ENCODE measurements around the gene GTPBP4.

The GTPBP4 gene

GRCh38 chr10:968546-969199 lies 19.6 kb upstream of the GTPBP4 start:
- no peak for DNase-seq

- DNase-seq, result no peak
Observed at GRCh38 chr10:969473-970150, 18.6 kb upstream of the GTPBP4 start.

GRCh38 chr10:970311-971149 lies 17.7 kb upstream of the GTPBP4 start:
- no peak for DNase-seq

GRCh38 chr10:971150-971542 lies 17.1 kb upstream of the GTPBP4 start:
- DNase-seq, result no peak

DNA sequence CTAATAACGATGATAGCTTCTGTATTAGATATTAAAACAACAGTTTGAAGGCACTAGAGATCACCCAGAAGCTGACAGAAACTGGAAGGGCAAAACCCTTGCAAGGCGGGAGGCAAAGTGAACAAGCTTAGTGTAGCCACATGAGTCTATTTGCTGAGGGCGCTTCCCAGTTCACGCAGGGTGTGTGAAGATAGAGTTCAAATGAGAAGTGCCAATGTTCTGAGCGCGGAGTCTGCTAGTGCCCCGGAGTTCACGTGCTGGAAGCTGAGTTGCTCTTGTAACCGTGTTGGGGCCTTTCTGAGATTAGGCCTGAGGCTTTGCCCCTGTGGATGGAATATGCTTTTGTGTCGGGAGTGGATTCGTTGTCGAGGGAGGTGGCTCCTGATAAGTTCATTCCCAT lies 16.6 kb upstream of the GTPBP4 start:
- DNase-seq, result no peak

DNA sequence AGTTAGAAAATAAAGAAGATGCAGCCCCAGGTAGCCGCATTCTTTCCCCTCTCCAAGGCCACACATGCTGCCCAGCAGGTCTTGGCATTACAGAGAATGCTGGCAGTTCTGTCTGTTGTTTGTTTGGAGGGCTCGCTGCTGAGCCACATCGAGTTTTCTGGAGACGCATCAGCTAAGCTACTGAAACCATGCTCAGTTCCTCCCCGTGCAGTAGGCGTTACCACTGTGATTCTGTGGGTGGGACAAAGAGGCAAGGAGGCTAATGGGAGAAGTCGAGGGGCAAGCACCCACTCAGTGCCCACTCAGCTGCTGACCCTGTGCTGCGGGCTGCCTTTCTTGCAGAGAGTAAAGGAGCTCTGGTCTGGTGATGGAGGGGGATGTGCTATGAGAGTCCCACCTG lies 15.5 kb upstream of the GTPBP4 start:
- no peak for DNase-seq

DNA sequence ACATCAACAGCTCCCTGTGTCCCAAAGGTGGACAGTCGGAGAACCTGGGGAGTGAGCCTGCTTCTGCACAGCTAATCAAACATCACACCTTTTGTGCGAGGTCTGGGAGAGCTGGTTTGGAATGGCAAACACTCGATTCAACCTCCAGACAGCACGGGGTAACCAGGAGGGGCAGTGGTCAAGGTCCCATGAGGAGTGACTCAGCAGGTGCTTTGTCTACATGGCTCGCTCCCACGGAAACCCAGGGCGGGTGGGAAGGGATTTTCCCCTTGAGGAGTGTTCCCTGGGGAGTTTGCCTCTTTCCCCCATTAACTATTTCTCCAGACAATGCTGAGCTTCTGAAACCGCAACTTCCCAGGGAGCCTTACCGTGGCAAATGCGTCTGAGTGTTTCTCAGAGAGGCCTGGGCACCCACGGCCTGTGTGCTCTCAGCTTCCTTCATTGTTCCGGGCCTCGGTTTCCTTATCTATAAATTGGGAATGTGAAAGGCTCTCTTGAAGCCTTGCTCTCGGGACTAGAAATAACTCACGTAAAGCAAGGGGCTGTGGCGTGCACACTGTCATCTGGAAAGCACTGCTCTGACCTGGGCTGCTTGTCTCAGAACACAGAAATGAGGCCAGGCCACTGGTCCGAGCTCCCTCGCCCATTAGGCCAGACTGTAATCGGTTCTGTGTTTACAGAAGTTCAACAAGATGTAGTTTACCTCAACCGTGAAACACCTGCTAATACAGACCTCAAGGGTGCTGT lies 14.0 kb upstream of the GTPBP4 start:
- DNase-seq, result no peak

DNA sequence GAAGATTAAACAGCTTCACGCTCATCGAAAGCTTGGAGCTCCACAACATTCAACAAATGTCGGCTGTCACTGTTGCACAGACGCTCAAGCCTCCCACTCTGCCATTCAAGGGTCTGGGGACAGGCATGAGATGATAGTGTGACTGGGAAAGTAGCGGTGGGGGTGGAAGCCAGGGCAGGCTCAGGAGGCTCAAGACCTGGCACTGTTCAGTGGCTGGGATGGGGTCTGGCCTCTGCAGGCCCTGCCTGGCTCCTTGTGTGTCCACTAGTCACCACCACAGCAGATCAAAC lies 13.5 kb upstream of the GTPBP4 start:
- no peak for DNase-seq

- DNase-seq, result no peak
Observed at GRCh38 chr10:976316-976715, 11.9 kb upstream of the GTPBP4 start.

GRCh38 chr10:978826-979421 lies 9.3 kb upstream of the GTPBP4 start:
- no peak for DNase-seq

- no peak for DNase-seq
Observed at GRCh38 chr10:980468-981093, 7.7 kb upstream of the GTPBP4 start.

DNA sequence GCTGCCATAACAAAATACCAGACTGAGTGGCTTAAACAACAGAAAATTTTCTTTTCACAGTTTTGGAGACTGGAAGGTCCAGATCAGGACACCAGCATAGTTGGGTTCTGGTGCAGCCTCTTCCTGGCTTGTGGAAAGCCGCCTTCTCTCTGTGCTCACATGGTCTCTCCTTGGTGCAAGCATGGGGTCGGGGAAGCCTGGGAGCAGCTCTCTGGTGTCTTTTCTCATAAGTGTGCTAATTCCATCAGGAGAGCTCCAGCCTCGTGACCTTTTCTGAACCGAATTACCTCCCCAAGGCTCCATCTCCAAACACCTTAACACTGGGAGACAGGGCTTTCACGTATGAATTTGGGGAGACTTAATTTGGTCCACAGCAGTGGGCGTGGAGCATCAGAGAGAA lies 4.8 kb upstream of the GTPBP4 start:
- no peak for DNase-seq

- no peak for DNase-seq
Observed at GRCh38 chr10:983971-984655, 4.1 kb upstream of the GTPBP4 start.

- no peak for DNase-seq
Observed at GRCh38 chr10:985361-985760, 2.9 kb upstream of the GTPBP4 start.

- no peak for DNase-seq
Observed at GRCh38 chr10:986137-986825, 2.0 kb upstream of the GTPBP4 start.

GRCh38 chr10:986881-987619 lies 1.2 kb upstream of the GTPBP4 start:
- no peak for DNase-seq

- DNase-seq, result no peak
Observed at GRCh38 chr10:987620-987869, 689 bp upstream of the GTPBP4 start.

- peak in 1 of 2 experiments; percentile 49 for DNase-seq
Observed at GRCh38 chr10:988667-989545, 672 bp downstream of the GTPBP4 start.

- no peak for DNase-seq
Observed at GRCh38 chr10:990808-991207, 2.6 kb downstream of the GTPBP4 start.

GRCh38 chr10:992467-992866 lies 4.2 kb downstream of the GTPBP4 start:
- no peak for DNase-seq
